OCI-LY7 (cell line): ENCODE results near the gene CDCP1.

Experiments
- CTCF ChIP-seq: fragments of 200-600 bp; sonication (generic); conservative IDR thresholded peaks from 2 replicates; pipeline ENCODE4 v1.5.1; 2014; ENCODE audit warnings: mild to moderate bottlenecking, antibody characterized with exemption, low read length, moderate library complexity, mixed read lengths
- EZH2phosphoT487 ChIP-seq: fragments of 200-600 bp; sonication (generic); IDR thresholded peaks from 2 replicates; pipeline ENCODE4 v1.6.1; 2018; ENCODE audit warnings: low read depth, borderline replicate concordance, mild to moderate bottlenecking, mixed run types, antibody characterized with exemption, low read length, moderate library complexity, mixed read lengths

GRCh38 chr3:45140141-45140769 is 5.9 kb downstream of the CDCP1 start:
- TF ChIP-seq CTCF (no peak), EZH2phosphoT487 (no peak)
